Lower lobe of right lung (tissue), 2 donors: ENCODE data around the gene ADAD2. TPM values are rescaled to one million over a fixed set of nuclear protein-coding genes. Genes with fewer than 3 reads are reported as not detected.

ENCODE experiments used
- ATAC-seq, 2 donors: fragments of 200-7000 bp; cut with Tn5 transposase; one replicate each; pipeline ENCODE4 v1.9.1; 2020 to 2022; ENCODE audit warnings: mild to moderate bottlenecking in 2 of 2, moderate library complexity in 2 of 2
- DNase-seq: peaks from one replicate; pipeline ENCODE4 v3.0.0-alpha.2; 2020
- H3K27ac ChIP-seq: fragments of 200-600 bp; one replicate; pipeline ENCODE4 v1.8.0; 2022
- H3K27me3 ChIP-seq: fragments of 200-600 bp; one replicate; pipeline ENCODE4 v1.8.0; 2022; ENCODE audit warnings: low read depth
- H3K36me3 ChIP-seq: fragments of 200-600 bp; one replicate; pipeline ENCODE4 v1.8.0; 2022; ENCODE audit warnings: mild to moderate bottlenecking
- H3K4me1 ChIP-seq: fragments of 200-600 bp; one replicate; pipeline ENCODE4 v1.8.0; 2022
- H3K4me3 ChIP-seq: fragments of 200-600 bp; one replicate; pipeline ENCODE4 v1.8.0; 2022; ENCODE audit warnings: mild to moderate bottlenecking
- H3K9me3 ChIP-seq: fragments of 200-600 bp; one replicate; pipeline ENCODE4 v1.8.0; 2022
- CTCF ChIP-seq: fragments of 200-600 bp; IDR thresholded peaks from one replicate; pipeline ENCODE4 v1.8.0; 2022; ENCODE audit warnings: antibody characterized with exemption, mild to moderate bottlenecking
- intact Hi-C: fragments of 100-400 bp; cut with DNase I; formaldehyde crosslinking; loops from one replicate; pipeline ENCODE4 v1.11.0; 2022
- total RNA-seq: library from RNA; stranded (reverse); fragmentation: NEBNext Ultra II Directional; extraction: Animal tissue kit (Norgen Biotek cat#: 25700); gene quantifications from one replicate; pipeline ENCODE4 v1.2.1, GENCODE V29; 2021
- donor health status: DM: no; HTN: yes; CAD: no; lungs with severe emphysema.

The ADAD2 gene
- total RNA-seq, 1 donor from 2014 or later, result not detected

DNA sequence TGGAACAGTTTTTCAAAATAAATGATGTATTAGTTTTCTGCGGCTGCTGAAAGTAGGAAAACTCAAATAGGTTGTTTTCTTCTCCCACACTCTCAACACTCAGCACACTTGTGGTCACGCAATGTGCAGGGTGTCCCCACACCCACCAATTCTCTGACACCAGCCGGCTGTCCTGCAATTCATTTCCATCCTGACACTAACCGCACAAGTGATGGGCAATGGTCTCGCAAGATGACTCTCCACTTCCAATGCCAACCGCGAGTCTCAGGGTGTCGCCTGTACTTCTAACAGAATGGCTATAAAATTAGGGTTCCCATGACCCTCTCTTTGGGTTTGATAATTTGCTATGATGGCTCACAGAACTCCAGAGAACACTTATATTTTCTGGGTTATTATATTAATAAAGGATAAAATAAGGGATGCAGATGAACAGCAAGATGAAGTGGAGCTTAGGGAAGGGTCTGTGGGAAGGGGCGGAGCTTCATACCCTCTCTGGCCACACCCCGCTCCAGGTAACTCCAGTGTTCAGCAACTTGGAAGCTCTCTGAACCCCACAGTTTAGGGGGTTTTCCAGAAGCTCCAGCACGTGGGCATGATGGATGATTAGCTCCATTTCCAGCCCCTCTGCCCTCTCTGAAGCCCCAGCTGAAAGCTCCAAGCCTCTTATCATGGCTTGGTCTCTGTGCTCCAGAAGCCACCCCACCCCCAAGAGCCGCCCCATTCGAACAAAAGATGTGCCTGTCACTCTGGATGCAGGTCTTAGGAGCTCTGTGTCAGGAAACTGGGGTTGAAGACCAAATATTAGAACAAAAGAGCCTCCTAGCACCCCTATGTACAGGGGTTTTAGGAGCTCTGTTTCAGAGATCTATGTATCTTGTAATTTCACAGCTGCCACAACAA, 23.9 kb upstream of the ADAD2 start:
- peaks cover 5% of the 10 kb centered on the region for H3K27me3 ChIP-seq
- no peaks in the 10 kb centered on the region for H3K36me3 ChIP-seq
- no peaks in the 10 kb centered on the region for H3K9me3 ChIP-seq
- intact Hi-C loops, result no loop called here
- H3K4me3 ChIP-seq, result no peak overlapping the region
- no peak for DNase-seq
- no peak for TF ChIP-seq CTCF
- no peak for ATAC-seq
- no peaks in the 10 kb centered on the region for H3K4me1 ChIP-seq
- no peak overlapping the region for H3K27ac ChIP-seq

DNA sequence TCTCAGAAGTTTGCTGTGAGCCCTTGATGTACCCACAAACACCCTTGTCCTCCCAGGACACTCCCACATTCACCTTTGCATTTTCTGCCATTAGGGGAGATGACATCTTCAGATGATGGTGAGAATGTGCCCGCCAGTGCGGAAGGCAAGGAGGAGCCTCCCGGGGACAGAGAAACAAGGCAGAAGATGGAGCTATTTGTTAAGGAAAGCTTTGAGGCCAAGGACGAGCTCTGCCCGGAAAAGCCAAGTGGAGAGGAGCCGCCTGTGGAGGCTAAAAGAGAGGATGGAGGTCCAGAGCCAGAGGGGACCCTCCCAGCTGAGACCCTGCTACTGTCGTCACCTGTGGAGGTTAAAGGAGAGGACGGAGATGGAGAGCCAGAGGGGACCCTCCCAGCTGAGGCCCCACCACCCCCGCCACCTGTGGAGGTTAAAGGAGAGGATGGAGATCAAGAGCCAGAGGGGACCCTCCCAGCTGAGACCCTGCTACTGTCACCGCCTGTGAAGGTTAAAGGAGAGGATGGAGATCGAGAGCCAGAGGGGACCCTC, 21.1 kb upstream of the ADAD2 start:
- Histone ChIP-seq H3K4me1 (no peaks in the 10 kb centered on the region), H3K27ac (no peak overlapping the region), H3K4me3 (no peak overlapping the region), H3K9me3 (no peaks in the 10 kb centered on the region), H3K27me3 (peaks cover 5% of the 10 kb centered on the region), H3K36me3 (no peaks in the 10 kb centered on the region)
- intact Hi-C loops, result no loop called here
- ATAC-seq, result no peak
- DNase-seq, result no peak
- TF ChIP-seq CTCF, result no peak

GRCh38 chr16:84174396-84174795, 16.6 kb upstream of the ADAD2 start:
- intact Hi-C loops, result no loop called here
- DNase-seq, result no peak
- Histone ChIP-seq H3K4me3 (no peak overlapping the region), H3K4me1 (peaks cover 31% of the 10 kb centered on the region), H3K27ac (no peak overlapping the region), H3K27me3 (no peaks in the 10 kb centered on the region), H3K36me3 (peaks cover 15% of the 10 kb centered on the region), H3K9me3 (no peaks in the 10 kb centered on the region)
- no peak for TF ChIP-seq CTCF
- ATAC-seq, result no peak

DNA sequence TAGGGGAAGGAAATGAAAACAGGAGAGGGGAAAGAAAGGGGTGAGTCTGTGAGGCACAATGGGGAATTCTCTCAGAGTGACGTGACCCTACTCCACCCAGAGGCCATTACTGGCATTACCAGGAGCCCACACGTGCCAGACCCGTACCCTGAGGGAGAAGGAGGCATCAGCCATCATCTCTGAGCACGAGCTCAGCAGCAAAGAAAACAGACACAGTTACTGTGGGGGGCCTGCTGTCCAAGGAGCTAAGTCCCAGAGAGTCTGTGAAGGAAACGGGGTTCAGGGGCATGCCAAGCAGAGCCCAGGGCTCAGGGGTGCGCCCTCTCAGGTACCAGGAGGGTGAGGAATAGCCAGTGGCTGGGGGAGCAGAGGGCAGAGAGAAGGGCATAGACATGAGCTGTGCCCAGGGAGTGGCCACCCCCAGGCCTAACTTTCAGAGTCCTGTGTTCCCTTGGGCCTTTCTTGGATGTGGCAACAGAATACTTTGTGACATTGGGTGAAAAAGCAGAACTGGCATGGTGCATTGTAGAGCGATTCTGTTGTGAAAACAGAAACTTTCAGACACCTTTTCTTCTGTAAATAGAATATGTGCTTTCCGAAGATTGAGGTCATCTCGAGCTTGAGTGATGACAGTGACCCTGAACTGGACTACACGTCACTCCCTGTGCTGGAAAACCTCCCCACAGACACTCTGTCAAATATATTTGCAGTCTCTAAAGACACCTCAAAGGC, 15.4 kb upstream of the ADAD2 start:
- DNase-seq (peak; percentile 51), ATAC-seq (peak; percentile 28 to 54)
- Histone ChIP-seq H3K9me3 (no peaks in the 10 kb centered on the region), H3K4me3 (no peak overlapping the region), H3K4me1 (peaks cover 31% of the 10 kb centered on the region), H3K27ac (peak overlapping the region; percentile 86), H3K27me3 (no peaks in the 10 kb centered on the region), H3K36me3 (peaks cover 26% of the 10 kb centered on the region)
- intact Hi-C loops, result no loop called here
- TF ChIP-seq CTCF, result peak; percentile 64

DNA sequence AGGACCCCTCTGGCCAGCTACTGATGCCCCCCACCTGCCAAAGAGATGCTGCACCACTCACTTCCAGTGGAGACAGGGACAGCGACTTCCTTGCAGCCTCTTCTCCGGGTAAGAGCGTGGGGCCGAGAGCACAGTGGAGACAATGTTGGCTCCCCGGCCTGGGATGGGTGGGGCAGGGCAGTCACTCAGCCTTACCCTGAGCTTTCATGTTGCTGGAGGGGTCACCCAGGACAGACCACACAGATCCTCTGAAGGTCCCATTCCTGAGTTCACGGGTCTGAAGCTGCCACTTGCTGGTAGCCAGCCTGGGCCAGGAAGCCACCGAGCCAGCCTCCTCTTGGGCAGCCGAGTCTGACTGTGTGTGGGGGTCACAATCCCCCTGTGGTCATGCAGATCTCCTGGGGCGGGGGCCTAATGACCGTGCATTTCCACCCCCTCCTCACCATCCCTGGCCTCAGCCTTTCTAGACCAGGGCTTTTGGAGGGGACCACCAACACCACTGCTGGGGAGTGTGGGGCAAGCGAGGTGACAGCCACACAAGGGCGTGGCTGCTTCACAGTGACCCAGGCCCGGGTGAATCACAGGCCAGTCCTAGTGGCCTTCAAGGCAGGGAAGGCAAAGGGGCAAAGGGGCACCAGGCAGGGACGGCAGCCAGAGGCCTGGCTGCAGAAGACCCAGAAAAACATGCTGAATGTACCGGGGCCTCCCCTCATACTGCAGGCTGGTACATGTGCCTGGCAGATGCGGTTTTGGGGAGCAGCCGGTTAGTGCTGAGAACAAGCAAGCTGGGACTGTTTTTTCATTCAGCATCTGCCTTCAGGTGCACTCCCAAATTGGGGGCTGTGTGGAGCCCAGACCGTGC, 14.5 kb upstream of the ADAD2 start:
- H3K4me3 ChIP-seq, result no peak overlapping the region
- no peaks in the 10 kb centered on the region for H3K27me3 ChIP-seq
- peak overlapping the region; percentile 86 for H3K27ac ChIP-seq
- no peaks in the 10 kb centered on the region for H3K9me3 ChIP-seq
- intact Hi-C loops, result no loop called here
- peak; percentile 4 to 8 for ATAC-seq
- peaks cover 31% of the 10 kb centered on the region for H3K4me1 ChIP-seq
- no peak for DNase-seq
- TF ChIP-seq CTCF, result no peak
- H3K36me3 ChIP-seq, result peaks cover 35% of the 10 kb centered on the region
